AG09319 (cell line): ENCODE measurements around the gene TBX1.

Source experiments
- DNase-seq: peaks from one replicate; pipeline ENCODE4 v3.0.0-alpha.2; 2010; ENCODE audit warnings: low read depth; ENCODE audit errors: extremely low read depth
- CTCF ChIP-seq: IDR thresholded peaks from 2 replicates; pipeline ENCODE4 v1.5.1; 2011; ENCODE audit warnings: low read depth, mild to moderate bottlenecking, inconsistent platforms, low read length, moderate library complexity

Gene TBX1

GRCh38 chr22:19757140-19757984, 3.2 kb upstream of the TBX1 start:
- no peak for DNase-seq

DNA sequence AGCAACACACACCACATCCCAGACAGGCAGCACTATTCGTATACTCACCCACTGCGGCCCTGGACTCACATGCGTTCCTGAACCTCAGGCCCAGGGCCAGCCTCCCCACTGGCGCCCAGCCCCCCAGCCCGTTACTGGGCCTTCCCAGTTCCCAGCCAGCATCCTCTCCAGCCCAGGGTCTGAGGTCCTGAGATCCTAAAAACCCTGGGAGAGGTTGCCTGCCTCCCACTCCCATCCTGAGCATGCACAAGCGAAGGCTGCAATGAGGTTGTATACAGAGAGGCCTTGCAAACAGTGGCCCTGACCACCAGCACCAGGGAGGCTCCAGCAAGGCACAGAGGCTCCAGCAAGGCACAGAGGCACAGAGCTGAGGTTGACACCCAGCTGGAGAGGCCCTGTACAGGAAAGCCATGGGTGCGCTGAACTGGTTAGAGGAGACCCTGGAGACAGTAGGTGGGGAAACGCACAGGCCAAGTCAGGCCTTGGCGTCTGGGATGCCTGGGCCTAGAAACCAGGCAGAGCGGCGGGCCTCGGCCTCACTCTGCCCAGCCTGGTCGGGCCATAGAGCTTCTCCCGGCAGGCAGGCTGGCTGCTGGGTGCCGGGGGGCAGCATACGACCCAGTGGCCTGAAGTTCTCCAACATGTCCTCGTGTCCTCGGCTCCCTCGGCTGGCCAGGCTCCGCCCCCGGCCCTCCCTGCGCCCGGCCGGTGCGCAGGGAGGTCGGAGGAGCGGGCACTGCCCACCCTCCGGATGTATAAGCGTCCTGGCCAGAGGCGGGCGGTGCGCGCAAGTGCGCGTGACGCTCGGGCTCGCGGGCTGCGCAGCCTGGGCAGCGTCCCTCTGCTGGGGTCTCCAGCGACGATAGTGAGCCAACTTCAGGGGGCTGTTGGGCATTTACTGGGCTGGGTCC, 2.3 kb upstream of the TBX1 start:
- no peak for DNase-seq
- no peak for TF ChIP-seq CTCF

More at GRCh38 chr22:19757140-19757984, 3.2 kb upstream of the TBX1 start:
- no peak for TF ChIP-seq CTCF

DNA sequence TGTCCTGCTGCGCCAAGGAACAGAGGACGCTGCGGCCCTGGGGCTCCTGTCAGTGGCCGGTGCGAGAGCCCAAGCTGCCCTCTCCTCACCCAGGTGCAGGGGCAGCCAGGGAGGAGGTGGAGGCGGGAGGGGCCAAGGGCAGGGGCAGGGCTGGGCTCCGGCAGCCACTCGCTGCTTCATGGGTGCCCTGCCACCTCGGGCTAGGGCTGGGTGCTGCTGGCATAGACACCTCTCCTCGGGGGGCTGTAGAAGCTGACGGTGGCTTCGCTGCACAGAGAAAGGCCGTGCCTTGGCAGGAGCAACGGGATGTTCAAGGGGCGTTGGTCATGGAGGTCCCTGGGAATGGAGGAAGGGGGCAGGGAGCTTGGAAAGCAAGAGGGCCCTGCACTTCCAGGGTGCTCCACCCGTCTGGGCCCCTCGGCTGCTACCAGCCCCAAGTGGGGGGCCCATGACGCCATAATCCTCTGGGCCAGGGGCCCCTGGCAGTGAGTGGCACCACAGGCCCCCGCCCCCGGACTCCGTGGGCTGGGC, 1.6 kb upstream of the TBX1 start:
- DNase-seq = no peak
- no peak for TF ChIP-seq CTCF

DNA sequence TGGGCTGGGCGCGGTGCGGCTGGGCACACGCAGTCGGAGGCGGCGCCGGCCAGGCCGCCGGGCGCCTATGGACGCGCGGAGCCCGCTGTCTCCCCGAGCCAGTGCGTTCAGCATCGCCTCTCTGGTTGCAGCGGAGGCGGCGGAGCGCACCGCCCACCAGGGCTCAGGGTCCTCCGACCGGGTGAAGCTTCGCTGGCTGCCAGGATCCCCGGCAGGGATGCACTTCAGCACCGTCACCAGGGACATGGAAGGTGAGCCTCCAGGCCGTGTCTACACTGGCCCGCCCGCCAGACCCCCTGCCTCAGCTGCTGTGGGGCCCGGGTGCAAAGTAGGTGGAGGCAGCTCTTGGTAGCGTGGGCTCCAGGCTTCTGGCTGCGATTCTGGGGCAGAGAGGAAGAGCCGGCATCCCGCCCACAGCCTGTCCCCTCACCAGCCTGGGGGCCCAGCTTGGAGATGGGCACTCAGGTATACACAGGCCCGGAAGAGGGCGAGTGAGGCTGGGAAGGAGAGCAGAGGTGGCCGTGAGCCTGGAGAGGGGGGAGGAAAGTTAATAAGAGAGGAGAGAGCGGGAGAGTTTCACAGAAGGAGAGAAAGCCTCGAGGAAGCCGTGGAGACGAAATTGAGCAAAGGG, 1.0 kb upstream of the TBX1 start:
- no peak for DNase-seq
- TF ChIP-seq CTCF = no peak

- no peak for TF ChIP-seq CTCF
- DNase-seq = no peak
Measured at GRCh38 chr22:19760951-19761724, 560 bp downstream of the TBX1 start.

- DNase-seq = no peak
Measured at GRCh38 chr22:19761725-19762567, 1.4 kb downstream of the TBX1 start.

More at GRCh38 chr22:19761725-19762567, 1.4 kb downstream of the TBX1 start:
- TF ChIP-seq CTCF = no peak
